Measurements from ENCODE around the gene NUDT21. TPM values are rescaled to one million over a fixed set of nuclear protein-coding genes. Genes with fewer than 3 reads are reported as not detected.

The NUDT21 gene
- total RNA-seq, 1 experiment from 2014 or later: 218 TPM

- Histone ChIP-seq H3K4me1 (ENCODE audit: control insufficient read depth in 1 of 2, insufficient read depth in 2 of 2, low read length in 2 of 2) (no peaks in the 10 kb centered on the region), H3K36me3 (ENCODE audit: control insufficient read depth in 1 of 2, insufficient read depth in 2 of 2, low read length in 2 of 2) (peaks cover 21 to 25% of the 10 kb centered on the region in 2 experiments; a peak in 3 of 4 replicates), H3K4me3 (replicated peaks in 1 of 2; ENCODE audit: low read depth in 1 of 2, low read length in 2 of 2) (no peak overlapping the region)
These were observed 42.6 kb downstream of the NUDT21 start for GRCh38 chr16:56408379-56409098.

More at GRCh38 chr16:56408379-56409098, 42.6 kb downstream of the NUDT21 start:
- intact Hi-C loops (cut with micrococcal nuclease): no loop called here
- ChIA-PET CTCF (no interaction called here), RAD21 (ENCODE audit: low non-redundant PET in 1 of 2, low total read pairs in 2 of 2, uncharacterized antibody in 2 of 2, unreplicated experiment in 2 of 2) (no interaction called here), POLR2A (interaction anchor here (1.0 kb wide), 1 partner anchor 11 kb away, joined by 3 read pairs; no protein-coding TSS in a partner anchor)
- BruUV-seq (replicated peaks): no TSS peak
- H3K9ac ChIP-seq (ENCODE audit: low read length): no peak overlapping the region
- no peaks in the 10 kb centered on the region for H3K9me3 ChIP-seq (ENCODE audit: control insufficient read depth in 1 of 2, insufficient read depth in 1 of 2, low read depth in 1 of 2, low read length in 2 of 2)
- H3K27me3 ChIP-seq (ENCODE audit: insufficient read depth, low read length): no peaks in the 10 kb centered on the region
- no peak for TF ChIP-seq EGR1 (IDR thresholded peaks at IDR 0.05; ENCODE audit: low read depth)
- TF ChIP-seq EZH2 (IDR thresholded peaks at IDR 0.05): no peak
- TF ChIP-seq MAX (IDR thresholded peaks at IDR 0.05): no peak
- TF ChIP-seq ZNF274 (IDR thresholded peaks at IDR 0.05; ENCODE audit: low read depth, low read length): no peak
- no peak for TF ChIP-seq CTCF (IDR thresholded peaks at IDR 0.05 in 2 of 3, conservative IDR thresholded peaks at IDR 0.05 in 1 of 3; ENCODE audit: borderline replicate concordance in 1 of 3, insufficient read depth in 1 of 3, low read depth in 2 of 3, low read length in 2 of 3)
- TF ChIP-seq POLR2A (IDR thresholded peaks at IDR 0.05; ENCODE audit: borderline replicate concordance, extremely low read depth, insufficient read depth, insufficient read length): no peak
- no peak for TF ChIP-seq TCF7L2 (IDR thresholded peaks at IDR 0.05; ENCODE audit: borderline replicate concordance, extremely low read depth, insufficient read depth, insufficient read length)
- TF ChIP-seq FOSL1 (IDR thresholded peaks at IDR 0.05; ENCODE audit: low read depth): no peak
- no peak for TF ChIP-seq ATF3 (IDR thresholded peaks at IDR 0.05)
- no peak for TF ChIP-seq ZBTB33 (IDR thresholded peaks at IDR 0.05; ENCODE audit: extremely low read depth, insufficient replicate concordance, low read length)
- ATAC-seq: no peak
- no peaks in the 10 kb centered on the region for H3K9me2 ChIP-seq (ENCODE audit: insufficient read depth)
- H2AFZ ChIP-seq (ENCODE audit: low read depth, low read length, poor library complexity, severe bottlenecking): no peak overlapping the region
- DNase-seq (ENCODE audit: low read depth, low spot score): no peak
- no peak overlapping the region for H3K4me2 ChIP-seq (ENCODE audit: low read length)
- 0 out of 2 replicates have a peak, but pooled peaks cover 5% of the 10 kb centered on the region for H3K79me2 ChIP-seq (ENCODE audit: insufficient read depth, low read length)
- H4K20me1 ChIP-seq (ENCODE audit: insufficient read depth): no peaks in the 10 kb centered on the region
- H3K27ac ChIP-seq (ENCODE audit: low read depth, low read length): no peak overlapping the region

Measured in HCT116 (cell line).